ENCODE measurements around the gene MPRIP. TPM values are rescaled to one million over a fixed set of nuclear protein-coding genes. Genes with fewer than 3 reads are reported as not detected.

MPRIP gene
- total and polyA plus RNA-seq, 2 of the 13 experiments (the other 11 are each of a cell fraction or from before 2014, with no cell fraction given) = 50.2 to 52.4 TPM

GRCh38 chr17:17176341-17176740, 134.1 kb downstream of the MPRIP start:
- in situ Hi-C loops (cut with HindIII; ENCODE audit: extremely low pct_ligation_motif_present, low pct_unique_long_range_greater_than_20kb) = no loop called here

DNA sequence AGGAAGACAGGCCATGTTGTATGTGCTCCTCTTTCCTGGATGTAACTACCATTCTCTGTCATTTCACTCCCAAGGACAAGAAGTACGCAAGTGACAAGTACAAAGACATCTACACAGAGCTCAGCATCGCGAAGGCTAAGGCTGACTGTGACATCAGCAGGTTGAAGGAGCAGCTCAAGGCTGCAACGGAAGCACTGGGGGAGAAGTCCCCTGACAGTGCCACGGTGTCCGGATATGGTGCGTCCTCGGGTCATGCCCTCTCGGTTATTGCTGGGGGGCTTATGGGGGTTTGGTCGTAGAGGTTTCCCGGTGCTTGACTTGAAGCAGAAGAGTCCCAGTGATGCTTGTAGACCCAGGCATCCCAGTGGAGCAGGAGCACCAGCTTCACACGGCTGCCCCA, 134.9 kb downstream of the MPRIP start:
- no peak overlapping the region for H3K27ac ChIP-seq (ENCODE audit: extremely low read length, insufficient read depth, low read length)
- DNase-seq (ENCODE audit: low spot score) (no peak), ATAC-seq (no peak), FAIRE-seq (no peak)
- no peak overlapping the region for H2AFZ ChIP-seq (ENCODE audit: low read length)
- H3K27me3 ChIP-seq (ENCODE audit: control insufficient read depth in 1 of 2, insufficient read depth in 2 of 2, low read length in 2 of 2) = no peaks in the 10 kb centered on the region
- no peak overlapping the region for H3K4me2 ChIP-seq (ENCODE audit: low read depth, low read length)
- intact Hi-C loops (cut with micrococcal nuclease; ENCODE audit: unreplicated experiment) = no loop called here
- H3K36me3 ChIP-seq (replicated peaks in 1 of 2; ENCODE audit: control insufficient read depth in 1 of 2, insufficient read depth in 2 of 2, low read length in 2 of 2) = peaks cover 30 to 77% of the 10 kb centered on the region in 2 experiments; a peak in 4 of 5 replicates
- no peak overlapping the region for H3K4me3 ChIP-seq (replicated peaks in 1 of 3; ENCODE audit: insufficient read depth in 1 of 3, low read depth in 2 of 3, low read length in 3 of 3)
- no peaks in the 10 kb centered on the region for H3K79me2 ChIP-seq (ENCODE audit: insufficient read depth, low read length)
- no peaks in the 10 kb centered on the region for H3K9me3 ChIP-seq (ENCODE audit: low read length)
- POLR2A ChIA-PET = no interaction called here
- CTCF ChIA-PET (ENCODE audit: low intra/inter-chr PET ratio, low total read pairs) = no interaction called here
- no peaks in the 10 kb centered on the region for H4K20me1 ChIP-seq (ENCODE audit: insufficient read depth, low read length)
- H3K4me1 ChIP-seq (ENCODE audit: insufficient read depth, low read length) = no peaks in the 10 kb centered on the region
- no peak overlapping the region for H3K9ac ChIP-seq (ENCODE audit: insufficient read depth, low read depth, low read length)
- 100% methylated on average over 4 of the region's 12 CpGs for WGBS (ENCODE audit: low lambda C conversion rate)
- no TSS peak for BruUV-seq (replicated peaks)
- in situ Hi-C loops (cut with HindIII; ENCODE audit: extremely low pct_ligation_motif_present, low pct_unique_long_range_greater_than_20kb) = no loop called here
- TF ChIP-seq, protein P1, sequence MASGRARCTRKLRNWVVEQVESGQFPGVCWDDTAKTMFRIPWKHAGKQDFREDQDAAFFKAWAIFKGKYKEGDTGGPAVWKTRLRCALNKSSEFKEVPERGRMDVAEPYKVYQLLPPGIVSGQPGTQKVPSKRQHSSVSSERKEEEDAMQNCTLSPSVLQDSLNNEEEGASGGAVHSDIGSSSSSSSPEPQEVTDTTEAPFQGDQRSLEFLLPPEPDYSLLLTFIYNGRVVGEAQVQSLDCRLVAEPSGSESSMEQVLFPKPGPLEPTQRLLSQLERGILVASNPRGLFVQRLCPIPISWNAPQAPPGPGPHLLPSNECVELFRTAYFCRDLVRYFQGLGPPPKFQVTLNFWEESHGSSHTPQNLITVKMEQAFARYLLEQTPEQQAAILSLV (CRISPR knock-in tag; IDR thresholded peaks at IDR 0.05; ENCODE audit: borderline replicate concordance) = no peak
- no peak for TF ChIP-seq ZNF816 (CRISPR knock-in tag; IDR thresholded peaks at IDR 0.05; ENCODE audit: borderline replicate concordance)
- no peak for TF ChIP-seq NAIF1 (CRISPR knock-in tag; IDR thresholded peaks at IDR 0.05; ENCODE audit: borderline replicate concordance)
- no peak for TF ChIP-seq CSRNP2 (CRISPR knock-in tag; conservative IDR thresholded peaks at IDR 0.05; ENCODE audit: low read depth)
- TF ChIP-seq ZNF30 (CRISPR knock-in tag; IDR thresholded peaks at IDR 0.05) = no peak
- TF ChIP-seq, protein P2, sequence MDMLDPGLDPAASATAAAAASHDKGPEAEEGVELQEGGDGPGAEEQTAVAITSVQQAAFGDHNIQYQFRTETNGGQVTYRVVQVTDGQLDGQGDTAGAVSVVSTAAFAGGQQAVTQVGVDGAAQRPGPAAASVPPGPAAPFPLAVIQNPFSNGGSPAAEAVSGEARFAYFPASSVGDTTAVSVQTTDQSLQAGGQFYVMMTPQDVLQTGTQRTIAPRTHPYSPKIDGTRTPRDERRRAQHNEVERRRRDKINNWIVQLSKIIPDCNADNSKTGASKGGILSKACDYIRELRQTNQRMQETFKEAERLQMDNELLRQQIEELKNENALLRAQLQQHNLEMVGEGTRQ (IDR thresholded peaks at IDR 0.05; ENCODE audit: low read depth, low read length) = no peak
- TF ChIP-seq, protein P2 (CRISPR knock-in tag; IDR thresholded peaks at IDR 0.05; ENCODE audit: borderline replicate concordance) = no peak
- TF ChIP-seq FOXK2 (IDR thresholded peaks at IDR 0.05) = no peak
- no peak for TF ChIP-seq GLI4 (CRISPR knock-in tag; IDR thresholded peaks at IDR 0.05; ENCODE audit: borderline replicate concordance)
- TF ChIP-seq ZNF503 (CRISPR knock-in tag; IDR thresholded peaks at IDR 0.05) = no peak
- TF ChIP-seq DR1 (CRISPR knock-in tag; IDR thresholded peaks at IDR 0.05) = no peak

More at GRCh38 chr17:17176341-17176740, 134.1 kb downstream of the MPRIP start:
- FAIRE-seq (no peak), DNase-seq (ENCODE audit: low spot score) (no peak), ATAC-seq (no peak)
- no peaks in the 10 kb centered on the region for H3K9me3 ChIP-seq (ENCODE audit: low read length)
- ChIA-PET POLR2A (no interaction called here), CTCF (ENCODE audit: low intra/inter-chr PET ratio, low total read pairs) (no interaction called here)
- no TSS peak for BruUV-seq (replicated peaks)
- H3K4me2 ChIP-seq (ENCODE audit: low read depth, low read length) = no peak overlapping the region
- no peaks in the 10 kb centered on the region for H3K79me2 ChIP-seq (ENCODE audit: insufficient read depth, low read length)
- 98% methylated on average over 8 of the region's 12 CpGs for WGBS (ENCODE audit: low lambda C conversion rate)
- TF ChIP-seq SUZ12 (IDR thresholded peaks at IDR 0.05; ENCODE audit: low read depth, low read length) (no peak), ZNF615 (CRISPR knock-in tag; IDR thresholded peaks at IDR 0.05; ENCODE audit: borderline replicate concordance) (no peak)
- H4K20me1 ChIP-seq (ENCODE audit: insufficient read depth, low read length) = no peaks in the 10 kb centered on the region
- H3K27ac ChIP-seq (ENCODE audit: extremely low read length, insufficient read depth, low read length) = no peak overlapping the region
- H3K27me3 ChIP-seq (ENCODE audit: control insufficient read depth in 1 of 2, insufficient read depth in 2 of 2, low read length in 2 of 2) = no peaks in the 10 kb centered on the region
- H3K4me3 ChIP-seq (replicated peaks in 1 of 3; ENCODE audit: insufficient read depth in 1 of 3, low read depth in 2 of 3, low read length in 3 of 3) = no peak overlapping the region
- no peak overlapping the region for H3K9ac ChIP-seq (ENCODE audit: insufficient read depth, low read depth, low read length)
- intact Hi-C loops (cut with micrococcal nuclease; ENCODE audit: unreplicated experiment) = no loop called here
- peaks cover 33 to 78% of the 10 kb centered on the region in 2 experiments; a peak in 4 of 5 replicates for H3K36me3 ChIP-seq (replicated peaks in 1 of 2; ENCODE audit: control insufficient read depth in 1 of 2, insufficient read depth in 2 of 2, low read length in 2 of 2)
- no peaks in the 10 kb centered on the region for H3K4me1 ChIP-seq (ENCODE audit: insufficient read depth, low read length)
- no peak overlapping the region for H2AFZ ChIP-seq (ENCODE audit: low read length)
